Middle frontal gyrus (tissue), 1 donor: Measurements from ENCODE around the gene PRPS1L1.

Experiments
- DNase-seq: peaks from one replicate; pipeline ENCODE4 v3.0.0-alpha.2; 2015; ENCODE audit warnings: low spot score; ENCODE audit errors: extremely low spot score

The PRPS1L1 gene

GRCh38 chr7:18016547-18017444 is 10.8 kb downstream of the PRPS1L1 start:
- no peak for DNase-seq

GRCh38 chr7:18013936-18014335 is 13.7 kb downstream of the PRPS1L1 start:
- DNase-seq, result no peak

- DNase-seq, result no peak
Observed at GRCh38 chr7:18004372-18004771, 23.3 kb downstream of the PRPS1L1 start.

- no peak for DNase-seq
Observed at GRCh38 chr7:18003286-18003994, 24.2 kb downstream of the PRPS1L1 start.

GRCh38 chr7:17998692-17999091 is 29.0 kb downstream of the PRPS1L1 start:
- no peak for DNase-seq

- no peak for DNase-seq
Observed at GRCh38 chr7:17996442-17997223, 31.0 kb downstream of the PRPS1L1 start.

- no peak for DNase-seq
Observed at GRCh38 chr7:17996040-17996439, 31.6 kb downstream of the PRPS1L1 start.

- DNase-seq, result no peak
Observed at GRCh38 chr7:17994079-17994850, 33.4 kb downstream of the PRPS1L1 start.

GRCh38 chr7:17991866-17992648 is 35.6 kb downstream of the PRPS1L1 start:
- DNase-seq, result no peak

GRCh38 chr7:17990761-17991160 is 36.9 kb downstream of the PRPS1L1 start:
- no peak for DNase-seq

GRCh38 chr7:17989546-17989945 is 38.1 kb downstream of the PRPS1L1 start:
- no peak for DNase-seq

GRCh38 chr7:17988858-17989257 is 38.8 kb downstream of the PRPS1L1 start:
- no peak for DNase-seq

GRCh38 chr7:17988141-17988540 is 39.5 kb downstream of the PRPS1L1 start:
- no peak for DNase-seq

- DNase-seq, result no peak
Observed at GRCh38 chr7:17986851-17987250, 40.8 kb downstream of the PRPS1L1 start.

GRCh38 chr7:17985473-17986239 is 42.0 kb downstream of the PRPS1L1 start:
- no peak for DNase-seq

GRCh38 chr7:17984288-17984687 is 43.4 kb downstream of the PRPS1L1 start:
- DNase-seq, result no peak

GRCh38 chr7:17983221-17984062 is 44.2 kb downstream of the PRPS1L1 start:
- no peak for DNase-seq

- DNase-seq, result no peak
Observed at GRCh38 chr7:17976952-17977351, 50.7 kb downstream of the PRPS1L1 start.
